MCF 10A (cell line): ENCODE measurements around the gene LRTM2. TPM values are rescaled to one million over a fixed set of nuclear protein-coding genes. Genes with fewer than 3 reads are reported as not detected.

Experiments
- BruUV-seq: library from RNA; stranded (reverse); fragments of 400-500 nt; replicated peaks from 2 replicates; lab custom pipeline; 2021; lab: Mats Ljungman, UMichigan
- CTCF ChIA-PET: fragments of 300-600 bp; sonication (Branson Sonifier 250); formaldehyde crosslinking; extraction: SDS; loops from one replicate; lab custom pipeline; 2021; ENCODE audit warnings: antibody characterized with exemption, inconsistent platforms; lab: Yijun Ruan, JAX
- POLR2A ChIA-PET: fragments of 300-600, 350-650 bp; sonication (Branson Sonifier 250); formaldehyde crosslinking; extraction: SDS; loops from one replicate; lab custom pipeline; 2020; ENCODE audit warnings: antibody characterized with exemption, inconsistent platforms; lab: Yijun Ruan, JAX
- DNase-seq: peaks from one replicate; pipeline ENCODE4 v3.0.0-alpha.2; 2018; ENCODE audit not compliant: unreplicated experiment
- H3K27ac Mint-ChIP-seq: one replicate; pipeline ENCODE4 v1.8.0; 2022; ENCODE audit warnings: mild to moderate bottlenecking, low read depth, mixed read lengths; ENCODE audit not compliant: unreplicated experiment
- H3K27me3 Mint-ChIP-seq: one replicate; pipeline ENCODE4 v1.8.0; 2022; ENCODE audit warnings: mixed read lengths; ENCODE audit not compliant: insufficient read depth, unreplicated experiment
- H3K36me3 Mint-ChIP-seq: one replicate; pipeline ENCODE4 v1.8.0; 2022; ENCODE audit warnings: mild to moderate bottlenecking, moderate library complexity, mixed read lengths; ENCODE audit not compliant: insufficient read depth, unreplicated experiment
- H3K4me1 Mint-ChIP-seq: one replicate; pipeline ENCODE4 v1.8.0; 2022; ENCODE audit warnings: mixed read lengths; ENCODE audit not compliant: insufficient read depth, unreplicated experiment
- H3K4me3 Mint-ChIP-seq: one replicate; pipeline ENCODE4 v1.8.0; 2022; ENCODE audit warnings: mild to moderate bottlenecking, moderate library complexity, mixed read lengths; ENCODE audit not compliant: unreplicated experiment
- H3K9me3 Mint-ChIP-seq: one replicate; pipeline ENCODE4 v1.8.0; 2022; ENCODE audit warnings: mixed read lengths; ENCODE audit not compliant: unreplicated experiment
- intact Hi-C: fragments of 100-400 bp; cut with micrococcal nuclease; formaldehyde crosslinking; loops from 2 replicates; pipeline ENCODE4 v1.14.1; 2022
- total RNA-seq: library from RNA; stranded (reverse); gene quantifications from 2 replicates; pipeline ENCODE4 v1.2.3, GENCODE V29; 2022
- TF ChIP-seq, protein P1 (sequence below): fragments of 200-600 bp; IDR thresholded peaks from one replicate; pipeline ENCODE4 v1.8.0; 2022; ENCODE audit warnings: antibody characterized with exemption, mild to moderate bottlenecking; ENCODE audit not compliant: unreplicated experiment

LRTM2 gene
- total RNA-seq, 1 experiment from 2014 or later, result not detected

DNA sequence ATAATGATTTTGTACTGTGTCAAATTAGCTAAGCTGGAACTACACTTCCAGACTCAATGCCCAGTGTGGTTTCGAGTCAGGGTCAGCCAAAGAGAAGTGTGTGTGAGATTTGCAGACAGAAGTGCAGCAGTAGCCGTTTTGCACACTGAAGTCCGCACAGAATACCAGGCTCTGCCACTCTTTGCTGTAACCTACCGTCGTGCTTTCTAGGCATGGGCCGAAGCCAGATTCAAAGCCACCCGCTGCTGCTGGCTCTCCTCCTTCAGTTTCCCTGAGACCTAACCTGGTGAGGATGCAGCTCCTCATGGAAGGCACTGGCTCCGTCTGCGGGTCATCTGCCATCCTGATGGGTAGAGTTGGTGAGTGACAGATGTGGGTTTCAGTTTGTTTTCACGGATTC, 48.8 kb downstream of the LRTM2 start:
- Mint-ChIP-seq H3K27me3 (peaks cover 64% of the 10 kb centered on the region), H3K9me3 (peaks cover 7% of the 10 kb centered on the region), H3K36me3 (no peaks in the 10 kb centered on the region), H3K4me1 (no peaks in the 10 kb centered on the region), H3K4me3 (no peak overlapping the region), H3K27ac (no peak overlapping the region)
- POLR2A ChIA-PET, result interaction anchor here (1.0 kb wide), 1 partner anchor 11 kb away, joined by 3 read pairs; no protein-coding TSS in a partner anchor
- TF ChIP-seq, protein P1, sequence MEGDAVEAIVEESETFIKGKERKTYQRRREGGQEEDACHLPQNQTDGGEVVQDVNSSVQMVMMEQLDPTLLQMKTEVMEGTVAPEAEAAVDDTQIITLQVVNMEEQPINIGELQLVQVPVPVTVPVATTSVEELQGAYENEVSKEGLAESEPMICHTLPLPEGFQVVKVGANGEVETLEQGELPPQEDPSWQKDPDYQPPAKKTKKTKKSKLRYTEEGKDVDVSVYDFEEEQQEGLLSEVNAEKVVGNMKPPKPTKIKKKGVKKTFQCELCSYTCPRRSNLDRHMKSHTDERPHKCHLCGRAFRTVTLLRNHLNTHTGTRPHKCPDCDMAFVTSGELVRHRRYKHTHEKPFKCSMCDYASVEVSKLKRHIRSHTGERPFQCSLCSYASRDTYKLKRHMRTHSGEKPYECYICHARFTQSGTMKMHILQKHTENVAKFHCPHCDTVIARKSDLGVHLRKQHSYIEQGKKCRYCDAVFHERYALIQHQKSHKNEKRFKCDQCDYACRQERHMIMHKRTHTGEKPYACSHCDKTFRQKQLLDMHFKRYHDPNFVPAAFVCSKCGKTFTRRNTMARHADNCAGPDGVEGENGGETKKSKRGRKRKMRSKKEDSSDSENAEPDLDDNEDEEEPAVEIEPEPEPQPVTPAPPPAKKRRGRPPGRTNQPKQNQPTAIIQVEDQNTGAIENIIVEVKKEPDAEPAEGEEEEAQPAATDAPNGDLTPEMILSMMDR, result no peak
- no peak for DNase-seq
- no TSS peak for BruUV-seq
- intact Hi-C loops, result no loop called here
- CTCF ChIA-PET, result interaction anchor here (1.6 kb wide), 1 partner anchor 13 kb away, joined by 3 read pairs; no protein-coding TSS in a partner anchor

DNA sequence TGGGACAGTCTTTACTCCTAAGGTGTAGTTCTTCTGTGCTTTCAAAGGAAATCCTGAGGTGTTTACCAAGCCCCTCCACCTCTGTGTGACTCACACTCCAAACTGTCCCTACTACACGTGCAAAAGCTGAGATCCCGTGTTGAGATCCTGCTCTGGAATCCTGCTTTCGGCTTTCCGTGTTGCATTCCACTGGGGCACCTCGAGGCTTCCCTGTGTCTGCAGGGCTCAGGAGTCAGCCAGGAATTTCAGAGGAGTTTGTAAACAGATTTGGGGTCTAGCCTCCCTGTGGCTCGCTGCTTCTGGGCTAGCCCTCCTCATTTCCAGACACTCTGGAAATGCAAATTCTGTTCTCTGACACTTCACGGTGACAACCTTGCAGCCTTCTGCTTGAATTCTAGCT, 49.7 kb downstream of the LRTM2 start:
- ChIA-PET CTCF (interaction anchor here (1.6 kb wide), 1 partner anchor 14 kb away, joined by 3 read pairs; no protein-coding TSS in a partner anchor), POLR2A (no interaction called here)
- intact Hi-C loops, result no loop called here
- Mint-ChIP-seq H3K27ac (no peak overlapping the region), H3K27me3 (peaks cover 73% of the 10 kb centered on the region), H3K4me1 (no peaks in the 10 kb centered on the region), H3K4me3 (no peak overlapping the region), H3K9me3 (peaks cover 7% of the 10 kb centered on the region), H3K36me3 (no peaks in the 10 kb centered on the region)
- no TSS peak for BruUV-seq
- TF ChIP-seq, protein P1, result no peak
- DNase-seq, result no peak

DNA sequence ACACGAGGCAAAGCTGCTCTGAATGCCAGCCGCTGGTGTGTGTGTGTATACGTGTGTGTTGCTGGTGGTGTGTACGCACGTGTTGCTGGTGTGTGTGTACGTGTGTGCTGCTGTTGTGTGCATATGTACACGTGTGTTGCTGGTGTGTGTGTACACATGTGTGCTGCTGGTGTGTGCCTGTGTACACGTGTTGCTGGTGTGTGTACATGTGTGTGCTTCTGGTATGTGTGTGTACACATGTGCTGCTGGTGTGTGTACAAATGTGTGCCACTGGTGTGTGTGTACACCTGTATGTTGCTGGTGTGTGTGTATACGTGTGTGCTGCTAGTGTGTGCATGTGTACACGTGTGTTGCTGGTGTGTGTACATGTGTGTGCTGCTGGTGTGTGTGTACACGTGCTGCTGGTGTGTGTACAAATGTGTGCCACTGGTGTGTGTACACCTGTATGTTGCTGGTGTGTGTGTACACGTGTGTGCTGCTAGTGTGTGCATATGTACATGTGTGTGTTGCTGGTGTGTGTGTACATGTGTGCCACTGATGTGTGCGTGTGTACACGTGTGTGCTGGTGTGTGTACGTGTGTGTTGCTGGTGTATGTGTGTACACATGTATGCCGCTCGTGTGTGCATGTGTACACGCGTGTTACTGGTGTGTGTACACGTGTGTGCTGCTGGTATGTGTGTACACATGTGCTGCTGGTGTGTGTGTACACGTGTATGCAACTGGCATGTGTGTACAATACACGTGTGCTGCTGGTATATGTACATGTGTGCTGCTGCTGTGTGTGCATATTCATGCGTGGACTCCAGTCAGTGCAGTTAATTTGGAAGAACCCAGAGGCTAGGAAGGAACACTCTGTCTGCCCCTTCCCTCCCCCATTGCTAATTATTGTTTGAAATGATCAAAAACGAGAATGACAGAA, 50.9 kb downstream of the LRTM2 start:
- Mint-ChIP-seq H3K36me3 (no peaks in the 10 kb centered on the region), H3K4me1 (no peaks in the 10 kb centered on the region), H3K27me3 (peaks cover 77% of the 10 kb centered on the region), H3K9me3 (peaks cover 7% of the 10 kb centered on the region), H3K27ac (no peak overlapping the region), H3K4me3 (no peak overlapping the region)
- POLR2A ChIA-PET, result no interaction called here
- no peak for DNase-seq
- intact Hi-C loops, result no loop called here
- no TSS peak for BruUV-seq
- TF ChIP-seq, protein P1, result no peak
- CTCF ChIA-PET, result no interaction called here

DNA sequence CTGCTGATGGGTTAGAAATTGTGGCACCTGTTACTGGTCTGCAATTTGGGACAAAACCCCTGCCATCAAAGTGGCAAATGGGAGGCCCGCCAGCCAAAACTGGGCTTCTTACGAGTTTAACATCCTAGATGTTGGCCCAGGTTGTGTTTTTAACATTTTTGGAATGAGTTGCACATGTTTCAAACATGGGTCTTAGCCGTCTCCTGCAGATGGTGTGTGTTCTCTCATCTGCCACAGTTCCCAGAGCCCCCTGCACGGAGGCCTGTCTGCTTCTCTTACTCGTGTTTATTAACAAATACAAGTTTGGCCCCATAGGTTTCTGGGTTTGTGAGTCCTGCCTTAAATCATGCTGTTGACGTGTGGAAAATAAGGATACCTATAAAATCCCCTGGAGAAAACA, 51.6 kb downstream of the LRTM2 start:
- Mint-ChIP-seq H3K27me3 (peaks cover 77% of the 10 kb centered on the region), H3K4me3 (no peak overlapping the region), H3K4me1 (no peaks in the 10 kb centered on the region), H3K27ac (no peak overlapping the region), H3K36me3 (no peaks in the 10 kb centered on the region), H3K9me3 (peaks cover 7% of the 10 kb centered on the region)
- no TSS peak for BruUV-seq
- no peak for DNase-seq
- TF ChIP-seq, protein P1, result no peak
- intact Hi-C loops, result no loop called here
- POLR2A ChIA-PET, result interaction anchor here (0.6 kb wide), 1 partner anchor 132 kb away, joined by 3 read pairs; the partner anchor contains the start of gene DCP1B
- CTCF ChIA-PET, result no interaction called here
